Spinal cord (tissue), 10 donors: Measurements from ENCODE around the gene DLG2. TPM values are rescaled to one million over a fixed set of nuclear protein-coding genes. Genes with fewer than 3 reads are reported as not detected.

Experiments used
- DNase-seq, 6 donors: peaks; one replicate each; pipeline versions ENCODE4 v3.0.0 to v3.0.0-alpha.2; 2013 to 2015; ENCODE audit warnings: low spot score in 6 of 6, low read depth in 4 of 6
- H3K27ac ChIP-seq: one replicate; pipeline ENCODE4 v1.5.1; 2013; ENCODE audit warnings: low read depth, low read length, control low read depth
- H3K27me3 ChIP-seq: one replicate; pipeline ENCODE4 v1.6.1; 2013; ENCODE audit warnings: low read length; ENCODE audit not compliant: control insufficient read depth, insufficient read depth
- H3K36me3 ChIP-seq: one replicate; pipeline ENCODE4 v1.6.1; 2013; ENCODE audit warnings: low read length; ENCODE audit not compliant: control insufficient read depth, insufficient read depth
- H3K4me1 ChIP-seq: one replicate; pipeline ENCODE4 v1.6.1; 2013; ENCODE audit warnings: low read length; ENCODE audit not compliant: control insufficient read depth, insufficient read depth
- H3K4me3 ChIP-seq: one replicate; pipeline ENCODE4 v1.5.1; 2013; ENCODE audit warnings: low read depth, low read length, control low read depth
- H3K9me3 ChIP-seq: one replicate; pipeline ENCODE4 v1.6.1; 2013; ENCODE audit warnings: low read length; ENCODE audit not compliant: control insufficient read depth, insufficient read depth
- WGBS: methylation state at CpG from one replicate; pipeline ENCODE4 v1.1.5; 2013; ENCODE audit warnings: missing lambda C conversion rate; ENCODE audit not compliant: insufficient coverage; 5-methylcytosine and 5-hydroxymethylcytosine counted together
- polyA plus RNA-seq, 2 donors: library from polyadenylated mRNA; unstranded; fragments of 120-200 nt; gene quantifications; one replicate each; pipeline ENCODE4 v1.2.1, GENCODE V29; 2013; ENCODE audit not compliant: insufficient read length in 2 of 2
- total RNA-seq, 2 donors: library from RNA; depleted of rRNA in 1 of 2; stranded (reverse); fragments of 120-200 nt in 1 of 2; fragments of >200 nt in 1 of 2; gene quantifications; one replicate each; pipeline versions ENCODE4 v1.2.3 to v1.2.4, GENCODE V29; 2013 to 2014
- donor health status: healthy.

The DLG2 gene
- total and polyA plus RNA-seq, 4 donors: 37.7 to 111 (median 49.0) TPM

GRCh38 chr11:83924795-83925542 is 1702.2 kb downstream of the DLG2 start:
- Histone ChIP-seq H3K9me3 (no peaks in the 10 kb centered on the region), H3K4me3 (no peak overlapping the region), H3K27me3 (no peaks in the 10 kb centered on the region), H3K27ac (no peak overlapping the region), H3K4me1 (no peaks in the 10 kb centered on the region), H3K36me3 (no peaks in the 10 kb centered on the region)
- DNase-seq: peak in 1 of 6 donors; percentile 28
- WGBS: 83% methylated on average over 2 of the region's 6 CpGs

- H3K27ac ChIP-seq: no peak overlapping the region
- 67% methylated on average over 1 of the region's 1 CpG for whole genome bisulfite sequencing
- no peak for DNase-seq
- no peaks in the 10 kb centered on the region for H3K27me3 ChIP-seq
- no peaks in the 10 kb centered on the region for H3K4me1 ChIP-seq
- no peaks in the 10 kb centered on the region for H3K9me3 ChIP-seq
- H3K36me3 ChIP-seq: no peaks in the 10 kb centered on the region
- H3K4me3 ChIP-seq: no peak overlapping the region
Observed at GRCh38 chr11:83923961-83924360, 1703.2 kb downstream of the DLG2 start.

DNA sequence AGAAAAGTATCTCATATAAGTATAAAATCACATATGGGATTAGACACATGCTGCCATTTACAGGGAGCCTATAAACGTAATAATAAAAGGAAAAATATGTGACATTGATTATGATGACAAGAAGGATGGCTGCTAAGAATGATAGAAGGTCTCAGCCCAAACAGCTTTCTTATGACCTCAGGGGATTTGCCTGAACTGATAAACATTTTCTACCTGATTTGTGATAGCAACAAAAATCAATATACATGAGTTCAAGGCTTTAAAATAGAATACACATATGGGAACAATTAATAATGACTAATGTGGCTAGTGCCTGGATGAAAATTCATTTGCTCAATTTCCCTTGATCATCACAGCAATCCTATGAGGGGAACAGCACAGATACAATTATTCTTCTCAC is 1704.2 kb downstream of the DLG2 start:
- WGBS: no CpG with 5 or more reads among the region's 1 CpG
- H3K27me3 ChIP-seq: no peaks in the 10 kb centered on the region
- no peaks in the 10 kb centered on the region for H3K36me3 ChIP-seq
- H3K4me1 ChIP-seq: peaks cover 4% of the 10 kb centered on the region
- H3K4me3 ChIP-seq: no peak overlapping the region
- peak in 1 of 6 donors; percentile 60 for DNase-seq
- H3K9me3 ChIP-seq: no peaks in the 10 kb centered on the region
- H3K27ac ChIP-seq: no peak overlapping the region

DNA sequence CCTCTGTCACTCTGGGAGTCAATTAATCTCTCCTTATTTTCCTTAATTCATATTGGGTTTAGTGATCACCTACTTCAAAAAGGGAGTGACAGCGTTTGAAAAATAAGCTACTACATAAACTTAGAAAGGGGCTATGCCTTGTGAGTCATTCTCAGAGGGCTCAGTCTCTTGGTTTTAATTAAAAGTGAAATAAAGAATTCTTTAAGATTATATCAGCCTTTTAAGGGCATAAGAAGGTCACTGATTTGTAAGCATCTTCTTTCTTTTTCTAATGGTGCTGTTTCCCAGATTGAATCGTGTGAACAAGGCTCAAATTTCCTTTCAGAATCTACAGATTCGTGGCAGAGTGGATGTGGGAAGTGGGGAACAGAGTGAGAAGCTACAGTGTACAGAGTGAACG is 1704.8 kb downstream of the DLG2 start:
- no peaks in the 10 kb centered on the region for H3K9me3 ChIP-seq
- peaks cover 4% of the 10 kb centered on the region for H3K4me1 ChIP-seq
- WGBS: no CpG with 5 or more reads among the region's 4 CpGs
- H3K4me3 ChIP-seq: no peak overlapping the region
- no peak for DNase-seq
- H3K27me3 ChIP-seq: no peaks in the 10 kb centered on the region
- no peaks in the 10 kb centered on the region for H3K36me3 ChIP-seq
- no peak overlapping the region for H3K27ac ChIP-seq

GRCh38 chr11:83921447-83922192 is 1705.5 kb downstream of the DLG2 start:
- Histone ChIP-seq H3K36me3 (no peaks in the 10 kb centered on the region), H3K27me3 (no peaks in the 10 kb centered on the region), H3K4me3 (no peak overlapping the region), H3K27ac (no peak overlapping the region), H3K9me3 (no peaks in the 10 kb centered on the region), H3K4me1 (peaks cover 4% of the 10 kb centered on the region)
- WGBS: no CpG with 5 or more reads among the region's 7 CpGs
- peak in 3 of 6 donors; percentile 15 to 90 (median 20) for DNase-seq

- no peak overlapping the region for H3K4me3 ChIP-seq
- H3K27me3 ChIP-seq: no peaks in the 10 kb centered on the region
- no peak overlapping the region for H3K27ac ChIP-seq
- DNase-seq: no peak
- no peaks in the 10 kb centered on the region for H3K9me3 ChIP-seq
- no peaks in the 10 kb centered on the region for H3K36me3 ChIP-seq
- WGBS: 44% methylated on average over 2 of the region's 3 CpGs
- peaks cover 4% of the 10 kb centered on the region for H3K4me1 ChIP-seq
Observed at GRCh38 chr11:83918476-83918875, 1708.7 kb downstream of the DLG2 start.

DNA sequence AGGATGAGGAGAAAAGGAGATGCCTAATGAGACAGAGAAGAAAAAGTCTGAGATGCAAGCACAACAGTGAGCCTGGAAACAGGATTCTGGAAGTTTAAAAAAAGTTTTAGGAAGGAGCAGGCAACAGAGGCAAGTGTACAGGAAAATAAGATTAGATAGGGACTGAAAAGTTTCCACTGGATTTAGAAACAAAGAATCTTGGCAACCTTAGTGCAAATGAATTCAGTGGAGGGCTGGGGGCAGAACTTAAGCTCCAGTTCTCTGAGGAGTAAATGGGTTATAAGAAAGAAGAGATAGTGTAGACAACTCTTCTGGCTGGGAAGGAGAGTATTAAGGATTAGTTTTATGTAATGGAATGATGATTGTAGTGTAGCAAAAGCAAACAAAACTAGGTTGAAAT is 1712.1 kb downstream of the DLG2 start:
- H3K36me3 ChIP-seq: no peaks in the 10 kb centered on the region
- H3K4me3 ChIP-seq: no peak overlapping the region
- H3K9me3 ChIP-seq: no peaks in the 10 kb centered on the region
- no peak for DNase-seq
- H3K4me1 ChIP-seq: peaks cover 4% of the 10 kb centered on the region
- H3K27me3 ChIP-seq: no peaks in the 10 kb centered on the region
- no peak overlapping the region for H3K27ac ChIP-seq

DNA sequence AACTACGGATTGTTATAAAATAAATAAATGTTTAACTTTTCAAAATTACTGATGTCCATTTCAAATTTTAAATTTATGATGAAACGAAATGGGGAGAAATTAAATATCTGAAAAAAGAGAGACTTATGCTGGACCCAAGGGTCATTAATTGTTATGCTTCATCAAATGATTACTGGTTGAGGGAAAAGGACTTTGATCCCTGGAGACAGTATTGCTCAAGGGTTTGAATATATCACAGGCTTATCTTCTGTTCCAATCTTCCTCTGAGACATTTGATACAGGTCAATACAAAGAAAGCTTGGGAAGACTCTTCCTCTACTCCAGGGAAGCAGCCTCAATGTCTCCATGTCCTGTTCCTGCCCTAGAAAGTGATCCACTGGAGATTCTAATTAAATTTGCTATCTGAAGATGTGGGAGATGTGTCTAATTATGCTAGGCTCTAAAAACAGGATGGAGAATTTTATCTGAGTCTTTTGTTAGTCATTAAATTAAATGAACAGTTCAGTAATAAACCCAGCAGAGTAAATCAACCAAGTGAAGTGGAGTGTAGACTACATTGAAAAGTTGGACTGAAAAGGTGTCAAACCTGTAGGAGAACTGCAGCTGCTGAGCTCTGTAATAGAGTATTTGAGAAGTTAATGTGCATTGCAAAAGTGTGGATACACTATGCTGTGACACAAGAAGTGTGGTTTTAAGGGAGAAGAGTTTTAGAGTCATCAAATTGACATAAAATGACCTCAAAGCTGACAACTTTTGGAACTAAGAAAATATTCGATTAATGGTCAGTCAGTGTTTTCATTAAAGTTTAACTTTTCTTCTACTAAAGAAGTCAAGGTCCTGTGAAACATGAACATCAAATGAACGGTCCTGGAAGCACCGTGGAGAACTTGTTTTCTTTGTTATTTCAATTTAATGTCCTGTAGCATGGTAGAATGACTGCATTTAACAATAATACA is 1717.3 kb downstream of the DLG2 start:
- Histone ChIP-seq H3K27me3 (no peaks in the 10 kb centered on the region), H3K4me3 (no peak overlapping the region), H3K9me3 (no peaks in the 10 kb centered on the region), H3K27ac (no peak overlapping the region), H3K4me1 (no peaks in the 10 kb centered on the region), H3K36me3 (no peaks in the 10 kb centered on the region)
- 83% methylated on average over 1 of the region's 5 CpGs for WGBS
- DNase-seq: peak in 1 of 6 donors; percentile 53

DNA sequence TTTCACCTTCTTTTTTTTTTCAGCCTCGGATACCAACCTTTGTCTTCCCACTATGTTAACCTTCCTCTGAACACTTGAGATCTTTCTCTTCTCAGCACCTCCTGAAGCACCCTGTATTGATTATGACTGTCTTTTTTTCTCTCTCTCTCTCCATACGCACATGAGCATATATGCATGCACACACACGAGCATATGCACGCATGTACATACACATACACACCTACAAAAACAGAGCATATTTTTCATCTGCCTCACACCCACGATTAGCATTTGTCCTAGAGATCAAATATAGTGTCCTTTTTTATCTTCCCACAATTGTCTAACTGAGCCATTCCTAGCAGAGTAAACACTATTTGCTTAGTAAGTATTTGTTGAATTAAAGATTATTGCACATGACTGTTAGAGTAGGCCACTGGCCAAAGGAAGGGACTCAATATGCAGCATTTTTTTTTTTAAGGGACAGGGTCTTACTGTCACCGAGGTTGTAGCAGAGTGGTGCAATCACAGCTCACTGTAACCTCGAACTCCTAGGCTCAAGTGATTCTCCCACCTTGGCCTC is 1718.8 kb downstream of the DLG2 start:
- 98% methylated on average over 4 of the region's 7 CpGs for WGBS
- H3K9me3 ChIP-seq: no peaks in the 10 kb centered on the region

More for the DNA sequence above, 1718.8 kb downstream of the DLG2 start:
- Histone ChIP-seq H3K27me3 (no peaks in the 10 kb centered on the region), H3K27ac (no peak overlapping the region), H3K36me3 (no peaks in the 10 kb centered on the region), H3K4me3 (no peak overlapping the region), H3K4me1 (no peaks in the 10 kb centered on the region)
- no peak for DNase-seq
